GM20000 (cell line): ENCODE results near the gene ANGPTL5.

Experiments used
- DNase-seq: peaks from one replicate; pipeline ENCODE4 v3.0.0; 2012; ENCODE audit warnings: low spot score
- CTCF ChIP-seq: IDR thresholded peaks from 2 replicates; pipeline ENCODE4 v1.5.1; 2012; ENCODE audit warnings: mild to moderate bottlenecking, control low read depth; ENCODE audit errors: extremely low read depth, missing control alignments

The ANGPTL5 gene

GRCh38 chr11:101914738-101915426 lies 1.4 kb downstream of the ANGPTL5 start, which contains the start of gene CEP126:
Gene CEP126 (plus strand): TSS chr11:101915010. CDS start chr11:101915285, 275 bp downstream.
- no peak for TF ChIP-seq CTCF
- peak; percentile 87 for DNase-seq

GRCh38 chr11:101914341-101914737 lies 2.0 kb downstream of the ANGPTL5 start:
- no peak for DNase-seq
- no peak for TF ChIP-seq CTCF

- no peak for DNase-seq
- TF ChIP-seq CTCF = no peak
Measured at GRCh38 chr11:101913656-101914055, 2.7 kb downstream of the ANGPTL5 start.

- TF ChIP-seq CTCF = no peak
- no peak for DNase-seq
Measured at GRCh38 chr11:101912823-101913284, 3.5 kb downstream of the ANGPTL5 start.

- DNase-seq = no peak
- no peak for TF ChIP-seq CTCF
Measured at GRCh38 chr11:101909087-101909486, 7.2 kb downstream of the ANGPTL5 start.

GRCh38 chr11:101907815-101908214 lies 8.5 kb downstream of the ANGPTL5 start:
- no peak for TF ChIP-seq CTCF
- no peak for DNase-seq

GRCh38 chr11:101894505-101894904 lies 21.8 kb downstream of the ANGPTL5 start:
- DNase-seq = no peak
- no peak for TF ChIP-seq CTCF
